ENCODE data around the gene ASCC2. TPM values are rescaled to one million over a fixed set of nuclear protein-coding genes. Genes with fewer than 3 reads are reported as not detected.

ASCC2 gene
- total and polyA plus RNA-seq, 2 donors (not counting 1 experiment from before 2014, with no cell fraction given), result 23.8 to 30.5 TPM

- H3K9ac ChIP-seq (ENCODE audit: insufficient read depth, low read length), result no peak overlapping the region
- no peaks in the 10 kb centered on the region for H4K20me1 ChIP-seq (ENCODE audit: control insufficient read depth, extremely low read depth, insufficient read depth, low read length)
- H3K36me3 ChIP-seq (ENCODE audit: control insufficient read depth, insufficient read depth, low read length), result peaks cover 13% of the 10 kb centered on the region
- H3K4me1 ChIP-seq (ENCODE audit: control insufficient read depth, extremely low read depth, insufficient read depth, low read length), result peaks cover 14% of the 10 kb centered on the region
- DNase-seq (ENCODE audit: low read depth in 2 of 2), result no peak
- no peak for TF ChIP-seq EZH2 (IDR thresholded peaks at IDR 0.05; ENCODE audit: low read length, missing control alignments)
- TF ChIP-seq CTCF (conservative IDR thresholded peaks at IDR 0.05 in 1 of 2, IDR thresholded peaks at IDR 0.05 in 1 of 2; ENCODE audit: low read depth in 1 of 2, low read length in 2 of 2), result no peak
- H3K27me3 ChIP-seq (ENCODE audit: control insufficient read depth, insufficient read depth, low read length), result no peaks in the 10 kb centered on the region
- no peak overlapping the region for H2AFZ ChIP-seq (ENCODE audit: low read length)
- no peaks in the 10 kb centered on the region for H3K79me2 ChIP-seq (ENCODE audit: control insufficient read depth, insufficient read depth, low read length)
- no peaks in the 10 kb centered on the region for H3K9me3 ChIP-seq (ENCODE audit: control insufficient read depth, insufficient read depth, low read depth, low read length)
- H3K4me2 ChIP-seq (ENCODE audit: extremely low read depth, insufficient read depth, low read length), result no peak overlapping the region
- H3K4me3 ChIP-seq (replicated peaks in 1 of 4; ENCODE audit: control extremely low read depth in 1 of 4, insufficient read depth in 1 of 4, low read depth in 3 of 4, low read length in 4 of 4), result no peak overlapping the region
- no peak overlapping the region for H3K27ac ChIP-seq (ENCODE audit: insufficient read depth, low read length)
Measured at GRCh38 chr22:29797351-29797750, 40.7 kb downstream of the ASCC2 start.

- Histone ChIP-seq H3K9me3 (ENCODE audit: control insufficient read depth, insufficient read depth, low read depth, low read length) (no peaks in the 10 kb centered on the region), H3K4me1 (ENCODE audit: control insufficient read depth, extremely low read depth, insufficient read depth, low read length) (peaks cover 14% of the 10 kb centered on the region), H3K36me3 (ENCODE audit: control insufficient read depth, insufficient read depth, low read length) (peaks cover 17% of the 10 kb centered on the region), H3K4me2 (ENCODE audit: extremely low read depth, insufficient read depth, low read length) (no peak overlapping the region), H3K27ac (ENCODE audit: insufficient read depth, low read length) (no peak overlapping the region), H3K79me2 (ENCODE audit: control insufficient read depth, insufficient read depth, low read length) (no peaks in the 10 kb centered on the region), H3K4me3 (replicated peaks in 1 of 4; ENCODE audit: control extremely low read depth in 1 of 4, insufficient read depth in 1 of 4, low read depth in 3 of 4, low read length in 4 of 4) (no peak overlapping the region), H2AFZ (ENCODE audit: low read length) (no peak overlapping the region), H3K9ac (ENCODE audit: insufficient read depth, low read length) (no peak overlapping the region), H4K20me1 (ENCODE audit: control insufficient read depth, extremely low read depth, insufficient read depth, low read length) (no peaks in the 10 kb centered on the region), H3K27me3 (ENCODE audit: control insufficient read depth, insufficient read depth, low read length) (no peaks in the 10 kb centered on the region)
- DNase-seq (ENCODE audit: low read depth in 2 of 2), result no peak
- TF ChIP-seq CTCF (conservative IDR thresholded peaks at IDR 0.05 in 1 of 2, IDR thresholded peaks at IDR 0.05 in 1 of 2; ENCODE audit: low read depth in 1 of 2, low read length in 2 of 2), result no peak
- TF ChIP-seq EZH2 (IDR thresholded peaks at IDR 0.05; ENCODE audit: low read length, missing control alignments), result no peak
Measured at GRCh38 chr22:29795663-29796062, 42.4 kb downstream of the ASCC2 start.

GRCh38 chr22:29793396-29793795 is 44.7 kb downstream of the ASCC2 start:
- H3K4me2 ChIP-seq (ENCODE audit: extremely low read depth, insufficient read depth, low read length), result no peak overlapping the region
- no peak overlapping the region for H2AFZ ChIP-seq (ENCODE audit: low read length)
- peaks cover 30% of the 10 kb centered on the region for H3K36me3 ChIP-seq (ENCODE audit: control insufficient read depth, insufficient read depth, low read length)

More at GRCh38 chr22:29793396-29793795, 44.7 kb downstream of the ASCC2 start:
- TF ChIP-seq EZH2 (IDR thresholded peaks at IDR 0.05; ENCODE audit: low read length, missing control alignments) (no peak), CTCF (conservative IDR thresholded peaks at IDR 0.05 in 1 of 2, IDR thresholded peaks at IDR 0.05 in 1 of 2; ENCODE audit: low read depth in 1 of 2, low read length in 2 of 2) (no peak)
- H3K4me1 ChIP-seq (ENCODE audit: control insufficient read depth, extremely low read depth, insufficient read depth, low read length), result peaks cover under 1% of the 10 kb centered on the region
- H3K4me3 ChIP-seq (replicated peaks in 1 of 4; ENCODE audit: control extremely low read depth in 1 of 4, insufficient read depth in 1 of 4, low read depth in 3 of 4, low read length in 4 of 4), result no peak overlapping the region
- H3K27ac ChIP-seq (ENCODE audit: insufficient read depth, low read length), result no peak overlapping the region
- H3K9me3 ChIP-seq (ENCODE audit: control insufficient read depth, insufficient read depth, low read depth, low read length), result no peaks in the 10 kb centered on the region
- no peak overlapping the region for H3K9ac ChIP-seq (ENCODE audit: insufficient read depth, low read length)
- no peaks in the 10 kb centered on the region for H3K27me3 ChIP-seq (ENCODE audit: control insufficient read depth, insufficient read depth, low read length)
- no peaks in the 10 kb centered on the region for H3K79me2 ChIP-seq (ENCODE audit: control insufficient read depth, insufficient read depth, low read length)
- H4K20me1 ChIP-seq (ENCODE audit: control insufficient read depth, extremely low read depth, insufficient read depth, low read length), result no peaks in the 10 kb centered on the region
- no peak for DNase-seq (ENCODE audit: low read depth in 2 of 2)
